Measurements from ENCODE around the gene NALF2.

NALF2 gene

GRCh38 chrX:69503782-69504625, at the start of gene NALF2:
TSS of gene NALF2 (plus strand) at chrX:69504326. CDS start at chrX:69505283, 957 bp downstream.
- peak; percentile 48 to 57 for DNase-seq

GRCh38 chrX:69457756-69458155, 46.4 kb upstream of the NALF2 start:
- no peak for DNase-seq

GRCh38 chrX:69466546-69466945, 37.6 kb upstream of the NALF2 start:
- no peak for DNase-seq

GRCh38 chrX:69469975-69470374, 34.2 kb upstream of the NALF2 start:
- DNase-seq, result no peak

GRCh38 chrX:69489625-69490024, 14.5 kb upstream of the NALF2 start:
- DNase-seq, result no peak

GRCh38 chrX:69493193-69493592, 10.9 kb upstream of the NALF2 start:
- DNase-seq, result peak; percentile 49 to 54

- DNase-seq, result no peak
Observed at GRCh38 chrX:69493766-69494165, 10.4 kb upstream of the NALF2 start.

- DNase-seq, result no peak
Observed at GRCh38 chrX:69496183-69496582, 7.9 kb upstream of the NALF2 start.

GRCh38 chrX:69501429-69501828, 2.7 kb upstream of the NALF2 start:
- no peak for DNase-seq

- DNase-seq, result no peak
Observed at GRCh38 chrX:69503228-69503781, 821 bp upstream of the NALF2 start.

GRCh38 chrX:69504626-69505612, 793 bp downstream of the NALF2 start:
- DNase-seq, result no peak

- DNase-seq, result no peak
Observed at GRCh38 chrX:69505772-69506616, 1.9 kb downstream of the NALF2 start.

GRCh38 chrX:69506617-69507499, 2.7 kb downstream of the NALF2 start:
- DNase-seq, result no peak

GRCh38 chrX:69507500-69507789, 3.3 kb downstream of the NALF2 start:
- no peak for DNase-seq

- DNase-seq, result no peak
Observed at GRCh38 chrX:69508610-69509009, 4.5 kb downstream of the NALF2 start.

GRCh38 chrX:69510137-69510715, 6.1 kb downstream of the NALF2 start:
- no peak for DNase-seq

GRCh38 chrX:69510914-69511513, 6.9 kb downstream of the NALF2 start:
- no peak for DNase-seq

- no peak for DNase-seq
Observed at GRCh38 chrX:69522052-69522451, 17.9 kb downstream of the NALF2 start.

GRCh38 chrX:69523314-69523713, 19.2 kb downstream of the NALF2 start:
- DNase-seq, result no peak

GRCh38 chrX:69524781-69525363, 20.7 kb downstream of the NALF2 start:
- no peak for DNase-seq
